ENCODE data around the gene RFFL.

The RFFL gene

DNA sequence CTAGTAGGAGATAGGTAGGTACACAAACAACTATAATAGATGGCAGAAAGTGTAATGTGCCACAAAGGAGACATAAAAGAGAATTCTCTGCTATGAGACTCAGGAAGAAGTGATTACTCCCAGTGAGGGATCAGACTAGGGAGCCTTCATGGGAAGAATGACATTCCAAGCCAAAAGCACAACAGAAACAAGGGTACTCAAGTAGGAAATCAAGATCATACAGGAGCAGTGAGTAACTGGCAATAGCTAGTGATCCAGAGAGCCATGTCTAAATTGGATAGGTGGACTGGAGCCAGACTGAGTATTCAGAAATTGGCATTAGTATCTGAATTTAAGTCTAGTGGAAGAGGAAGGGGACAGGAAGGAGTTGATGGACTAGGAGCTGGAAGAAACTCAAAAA is 10.7 kb downstream of the RFFL start:
- Histone ChIP-seq H3K9ac (ENCODE audit: low read depth, low read length, poor library complexity) (no peak overlapping the region), H2BK120ac (ENCODE audit: low read depth, low read length) (no peak overlapping the region), H2AFZ (ENCODE audit: low read length) (no peak overlapping the region), H4K91ac (ENCODE audit: low read depth, low read length, poor library complexity) (no peak overlapping the region), H2BK12ac (ENCODE audit: low read length) (no peak overlapping the region), H3K14ac (ENCODE audit: low read length) (no peak overlapping the region), H3K9me3 (replicated peaks in 1 of 2; ENCODE audit: control insufficient read depth in 2 of 2, insufficient read depth in 1 of 2, low read depth in 1 of 2, low read length in 2 of 2) (no peaks in the 10 kb centered on the region), H3K36me3 (replicated peaks in 1 of 2; ENCODE audit: control insufficient read depth in 2 of 2, insufficient read depth in 2 of 2, low read length in 2 of 2) (no peaks in the 10 kb centered on the region), H3K23ac (ENCODE audit: low read depth, low read length, poor library complexity) (no peak overlapping the region), H3K4me3 (ENCODE audit: low read length in 2 of 2) (no peak overlapping the region), H3K18ac (ENCODE audit: low read length) (no peak overlapping the region), H3K4me1 (ENCODE audit: control insufficient read depth in 2 of 2, insufficient read depth in 1 of 2, low read depth in 1 of 2, low read length in 2 of 2) (peaks cover 0 to 3% of the 10 kb centered on the region in 2 donors), H3K4me2 (ENCODE audit: insufficient read depth, low read length, poor library complexity, severe bottlenecking) (no peak overlapping the region), H2BK15ac (ENCODE audit: low read length) (no peak overlapping the region), H4K8ac (ENCODE audit: low read depth, low read length) (no peak overlapping the region), H3K79me1 (ENCODE audit: low read depth, low read length) (no peaks in the 10 kb centered on the region), H2AK5ac (ENCODE audit: low read depth, low read length) (no peak overlapping the region), H3K27me3 (ENCODE audit: control insufficient read depth in 3 of 3, insufficient read depth in 3 of 3, low read depth in 1 of 3, low read length in 3 of 3) (no peaks in the 10 kb centered on the region), H3K27ac (replicated peaks; ENCODE audit: low read length) (no peak overlapping the region), H2BK5ac (ENCODE audit: low read length) (no peak overlapping the region), H3K4ac (ENCODE audit: low read length) (no peak overlapping the region)
- no peak for DNase-seq (ENCODE audit: low spot score)

DNA sequence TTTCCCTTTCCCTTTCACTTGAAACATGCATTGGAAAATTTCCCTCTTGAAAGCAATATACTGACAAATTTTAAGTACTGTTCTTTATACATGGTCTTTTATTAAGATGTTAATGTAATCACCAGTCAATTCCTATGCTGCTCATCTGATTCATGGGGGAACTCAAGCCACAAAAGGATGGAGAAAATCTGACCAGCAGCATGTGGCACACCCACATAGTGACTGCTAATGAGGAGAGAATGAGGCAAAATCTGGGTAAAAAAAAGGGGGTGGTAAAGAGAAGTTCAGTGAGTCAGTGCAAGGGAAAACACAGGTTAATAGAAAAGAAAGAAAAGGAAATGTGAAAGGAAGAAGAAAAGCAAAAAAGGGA is 11.3 kb downstream of the RFFL start:
- Histone ChIP-seq H3K9me3 (replicated peaks in 1 of 2; ENCODE audit: control insufficient read depth in 2 of 2, insufficient read depth in 1 of 2, low read depth in 1 of 2, low read length in 2 of 2) (no peaks in the 10 kb centered on the region), H3K4ac (ENCODE audit: low read length) (no peak overlapping the region), H3K4me2 (ENCODE audit: insufficient read depth, low read length, poor library complexity, severe bottlenecking) (no peak overlapping the region), H3K14ac (ENCODE audit: low read length) (no peak overlapping the region), H2BK120ac (ENCODE audit: low read depth, low read length) (no peak overlapping the region), H3K27me3 (ENCODE audit: control insufficient read depth in 3 of 3, insufficient read depth in 3 of 3, low read depth in 1 of 3, low read length in 3 of 3) (no peaks in the 10 kb centered on the region), H2AK5ac (ENCODE audit: low read depth, low read length) (no peak overlapping the region), H3K27ac (replicated peaks; ENCODE audit: low read length) (no peak overlapping the region), H3K9ac (ENCODE audit: low read depth, low read length, poor library complexity) (no peak overlapping the region), H4K91ac (ENCODE audit: low read depth, low read length, poor library complexity) (no peak overlapping the region), H3K4me3 (ENCODE audit: low read length in 2 of 2) (no peak overlapping the region), H3K18ac (ENCODE audit: low read length) (no peak overlapping the region), H2BK12ac (ENCODE audit: low read length) (no peak overlapping the region), H2AFZ (ENCODE audit: low read length) (no peak overlapping the region), H3K79me1 (ENCODE audit: low read depth, low read length) (no peaks in the 10 kb centered on the region), H2BK5ac (ENCODE audit: low read length) (no peak overlapping the region), H3K23ac (ENCODE audit: low read depth, low read length, poor library complexity) (no peak overlapping the region), H3K4me1 (ENCODE audit: control insufficient read depth in 2 of 2, insufficient read depth in 1 of 2, low read depth in 1 of 2, low read length in 2 of 2) (peaks cover 0 to 3% of the 10 kb centered on the region in 2 donors), H3K36me3 (replicated peaks in 1 of 2; ENCODE audit: control insufficient read depth in 2 of 2, insufficient read depth in 2 of 2, low read length in 2 of 2) (no peaks in the 10 kb centered on the region), H4K8ac (ENCODE audit: low read depth, low read length) (no peak overlapping the region), H2BK15ac (ENCODE audit: low read length) (no peak overlapping the region)
- no peak for DNase-seq (ENCODE audit: low spot score)

DNA sequence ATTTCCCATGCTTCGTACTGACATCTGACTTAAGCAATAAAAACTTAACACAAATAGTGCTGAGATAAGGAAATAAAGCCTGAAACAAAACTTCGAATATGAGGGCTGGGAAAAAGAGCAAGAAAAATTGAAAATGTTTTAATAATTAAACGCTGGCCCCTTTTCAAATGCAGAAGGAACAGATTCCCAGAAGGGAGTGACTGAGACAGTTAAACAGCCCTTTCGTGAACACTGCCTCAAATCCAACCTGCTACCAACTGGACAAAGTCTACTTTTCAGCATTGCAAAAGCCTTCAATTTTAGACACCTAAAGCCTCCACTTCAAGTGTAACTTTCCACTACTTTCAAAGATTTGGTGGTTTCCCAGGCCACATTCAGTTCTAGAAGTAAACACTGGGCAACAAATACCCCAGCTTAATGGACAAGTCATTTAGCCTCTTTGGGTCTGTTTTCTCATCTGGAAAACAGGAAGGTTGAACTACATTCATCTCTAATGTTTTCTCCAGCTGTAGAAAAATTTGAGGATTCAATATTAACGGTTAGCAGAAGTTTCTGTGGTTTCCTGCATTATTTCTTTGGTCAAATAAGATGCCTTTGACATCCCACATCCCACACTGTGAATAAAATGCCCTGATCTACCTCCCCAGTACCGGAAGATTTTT is 11.8 kb downstream of the RFFL start:
- no CpG with 5 or more reads among the region's 6 CpGs for WGBS, 2 donors (ENCODE audit: extremely low coverage in 2 of 2, insufficient read length in 2 of 2, insufficient replicate concordance in 1 of 2)
- H3K18ac ChIP-seq (ENCODE audit: low read length): no peak overlapping the region
- no peak overlapping the region for H3K23ac ChIP-seq (ENCODE audit: low read depth, low read length, poor library complexity)
- H4K8ac ChIP-seq (ENCODE audit: low read depth, low read length): no peak overlapping the region
- H3K4me1 ChIP-seq (ENCODE audit: control insufficient read depth in 2 of 2, insufficient read depth in 1 of 2, low read depth in 1 of 2, low read length in 2 of 2): peaks cover 3 to 4% of the 10 kb centered on the region in 2 donors
- no peaks in the 10 kb centered on the region for H3K36me3 ChIP-seq (replicated peaks in 1 of 2; ENCODE audit: control insufficient read depth in 2 of 2, insufficient read depth in 2 of 2, low read length in 2 of 2)
- no peak overlapping the region for H2AK5ac ChIP-seq (ENCODE audit: low read depth, low read length)
- H3K4me2 ChIP-seq (ENCODE audit: insufficient read depth, low read length, poor library complexity, severe bottlenecking): no peak overlapping the region
- no peak overlapping the region for H2BK15ac ChIP-seq (ENCODE audit: low read length)
- H2BK120ac ChIP-seq (ENCODE audit: low read depth, low read length): no peak overlapping the region
- no peaks in the 10 kb centered on the region for H3K27me3 ChIP-seq (ENCODE audit: control insufficient read depth in 3 of 3, insufficient read depth in 3 of 3, low read depth in 1 of 3, low read length in 3 of 3)
- H3K4me3 ChIP-seq (ENCODE audit: low read length in 2 of 2): no peak overlapping the region
- no peak overlapping the region for H3K27ac ChIP-seq (replicated peaks; ENCODE audit: low read length)
- H2BK5ac ChIP-seq (ENCODE audit: low read length): no peak overlapping the region
- H3K14ac ChIP-seq (ENCODE audit: low read length): no peak overlapping the region
- no peaks in the 10 kb centered on the region for H3K79me1 ChIP-seq (ENCODE audit: low read depth, low read length)
- H3K9ac ChIP-seq (ENCODE audit: low read depth, low read length, poor library complexity): no peak overlapping the region
- no peaks in the 10 kb centered on the region for H3K9me3 ChIP-seq (replicated peaks in 1 of 2; ENCODE audit: control insufficient read depth in 2 of 2, insufficient read depth in 1 of 2, low read depth in 1 of 2, low read length in 2 of 2)
- no peak overlapping the region for H2BK12ac ChIP-seq (ENCODE audit: low read length)
- no peak overlapping the region for H2AFZ ChIP-seq (ENCODE audit: low read length)
- no peak for DNase-seq (ENCODE audit: low spot score)
- no peak overlapping the region for H4K91ac ChIP-seq (ENCODE audit: low read depth, low read length, poor library complexity)
- no peak overlapping the region for H3K4ac ChIP-seq (ENCODE audit: low read length)

DNA sequence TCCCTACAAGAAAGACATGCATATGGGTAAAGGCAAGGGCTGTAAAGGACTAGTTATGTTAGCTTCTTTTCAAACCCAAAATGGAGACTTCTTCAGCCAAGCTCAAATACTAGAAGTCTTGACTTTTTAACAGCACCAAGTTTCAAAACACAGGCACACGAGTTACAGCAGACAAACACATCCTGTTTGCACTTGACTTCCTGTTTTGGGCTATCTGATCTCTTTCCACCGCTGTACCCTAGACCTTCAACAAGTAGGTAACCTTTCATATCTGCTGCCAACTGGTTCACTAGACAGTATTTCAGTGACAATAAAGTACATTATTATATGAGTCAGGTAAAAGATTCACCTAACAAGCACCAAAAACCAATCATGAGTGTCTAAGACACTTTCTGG is 12.3 kb downstream of the RFFL start:
- Histone ChIP-seq H3K27me3 (ENCODE audit: control insufficient read depth in 3 of 3, insufficient read depth in 3 of 3, low read depth in 1 of 3, low read length in 3 of 3) (no peaks in the 10 kb centered on the region), H2BK15ac (ENCODE audit: low read length) (no peak overlapping the region), H3K4me2 (ENCODE audit: insufficient read depth, low read length, poor library complexity, severe bottlenecking) (no peak overlapping the region), H3K23ac (ENCODE audit: low read depth, low read length, poor library complexity) (no peak overlapping the region), H3K9me3 (replicated peaks in 1 of 2; ENCODE audit: control insufficient read depth in 2 of 2, insufficient read depth in 1 of 2, low read depth in 1 of 2, low read length in 2 of 2) (no peaks in the 10 kb centered on the region), H3K14ac (ENCODE audit: low read length) (no peak overlapping the region), H4K8ac (ENCODE audit: low read depth, low read length) (no peak overlapping the region), H2BK5ac (ENCODE audit: low read length) (no peak overlapping the region), H2AK5ac (ENCODE audit: low read depth, low read length) (no peak overlapping the region), H3K27ac (replicated peaks; ENCODE audit: low read length) (no peak overlapping the region), H2AFZ (ENCODE audit: low read length) (no peak overlapping the region), H3K4ac (ENCODE audit: low read length) (no peak overlapping the region), H3K18ac (ENCODE audit: low read length) (no peak overlapping the region), H3K4me3 (ENCODE audit: low read length in 2 of 2) (no peak overlapping the region), H2BK120ac (ENCODE audit: low read depth, low read length) (no peak overlapping the region), H3K36me3 (replicated peaks in 1 of 2; ENCODE audit: control insufficient read depth in 2 of 2, insufficient read depth in 2 of 2, low read length in 2 of 2) (no peaks in the 10 kb centered on the region), H3K79me1 (ENCODE audit: low read depth, low read length) (no peaks in the 10 kb centered on the region), H4K91ac (ENCODE audit: low read depth, low read length, poor library complexity) (no peak overlapping the region), H2BK12ac (ENCODE audit: low read length) (no peak overlapping the region), H3K4me1 (ENCODE audit: control insufficient read depth in 2 of 2, insufficient read depth in 1 of 2, low read depth in 1 of 2, low read length in 2 of 2) (peaks cover 3 to 4% of the 10 kb centered on the region in 2 donors), H3K9ac (ENCODE audit: low read depth, low read length, poor library complexity) (no peak overlapping the region)
- no peak for DNase-seq (ENCODE audit: low spot score)
- no CpG with 5 or more reads among the region's 2 CpGs for WGBS, 2 donors (ENCODE audit: extremely low coverage in 2 of 2, insufficient read length in 2 of 2, insufficient replicate concordance in 1 of 2)

All from neuronal stem cell (in vitro differentiated cells).